OCI-LY7 (cell line): Measurements from ENCODE around the gene FLNC. TPM values are rescaled to one million over a fixed set of nuclear protein-coding genes. Genes with fewer than 3 reads are reported as not detected.

Experiments used
- BruUV-seq: library from RNA; stranded (reverse); fragments of 400-500 nt; replicated peaks from 2 replicates; lab custom pipeline; 2021; lab: Mats Ljungman, UMichigan
- CTCF ChIA-PET: fragments of 300-600 bp; sonication (Branson Sonifier 250); formaldehyde crosslinking; loops from one replicate; lab custom pipeline; 2022; ENCODE audit warnings: antibody characterized with exemption; ENCODE audit not compliant: unreplicated experiment; lab: Charles Lee
- POLR2A ChIA-PET: fragments of 300-600 bp; sonication (Branson Sonifier 250); formaldehyde crosslinking; loops from one replicate; lab custom pipeline; 2022; ENCODE audit warnings: antibody characterized with exemption; lab: Charles Lee
- DNase-seq: peaks from one replicate; pipeline ENCODE4 v3.0.0-alpha.2; 2015; ENCODE audit warnings: low spot score
- H2AFZ ChIP-seq: fragments of 200-600 bp; sonication (generic), shearing (Covaris generic); 2 replicates; pipeline ENCODE4 v1.6.1; 2014; ENCODE audit warnings: mild to moderate bottlenecking, antibody characterized with exemption, low read length, moderate library complexity
- H3K27ac ChIP-seq: fragments of 200-600 bp; sonication (generic); 2 replicates; pipeline ENCODE4 v1.5.1; 2014; ENCODE audit warnings: mixed run types, low read depth, mild to moderate bottlenecking, moderate library complexity, low read length, inconsistent platforms; ENCODE audit not compliant: poor library complexity, severe bottlenecking
- H3K36me3 ChIP-seq: fragments of 200-600 bp; sonication (generic); 2 replicates; pipeline ENCODE4 v1.6.1; 2014; ENCODE audit warnings: mild to moderate bottlenecking, antibody characterized with exemption, low read length, moderate library complexity, mixed read lengths; ENCODE audit not compliant: insufficient read depth
- H3K4me1 ChIP-seq: fragments of 200-600 bp; sonication (generic); 2 replicates; pipeline ENCODE4 v1.5.1; 2014; ENCODE audit warnings: mild to moderate bottlenecking, low read length; ENCODE audit not compliant: insufficient read depth, poor library complexity, severe bottlenecking
- H3K4me2 ChIP-seq: fragments of 200-600 bp; sonication (generic); 2 replicates; pipeline ENCODE4 v1.6.1; 2014; ENCODE audit warnings: mild to moderate bottlenecking, low read length
- H3K4me3 ChIP-seq: fragments of 200-600 bp; sonication (generic); 2 replicates; pipeline ENCODE4 v1.5.1; 2014; ENCODE audit warnings: mild to moderate bottlenecking, low read depth, low read length; ENCODE audit not compliant: poor library complexity, severe bottlenecking
- H3K79me2 ChIP-seq: fragments of 200-600 bp; sonication (generic); 2 replicates; pipeline ENCODE4 v1.6.1; 2016; ENCODE audit warnings: low read depth, mild to moderate bottlenecking, low read length, moderate library complexity, mixed read lengths; ENCODE audit not compliant: insufficient read depth
- H3K9me2 ChIP-seq: fragments of 200-600 bp; sonication (generic); 2 replicates; pipeline ENCODE4 v1.6.1; 2016; ENCODE audit warnings: mild to moderate bottlenecking, low read length, mixed read lengths; ENCODE audit not compliant: insufficient read depth
- H3K9me3 ChIP-seq: fragments of 200-600 bp; sonication (generic); 2 replicates; pipeline ENCODE4 v1.6.1; 2014; ENCODE audit warnings: mild to moderate bottlenecking, mixed run types, low read length, mixed read lengths
- H4K20me1 ChIP-seq: fragments of 200-600 bp; sonication (generic); 2 replicates; pipeline ENCODE4 v1.6.1; 2014; ENCODE audit warnings: mild to moderate bottlenecking, antibody characterized with exemption, low read length, moderate library complexity, mixed read lengths; ENCODE audit not compliant: insufficient read depth
- EZH2phosphoT487 ChIP-seq: fragments of 200-600 bp; sonication (generic); IDR thresholded peaks from 2 replicates; pipeline ENCODE4 v1.6.1; 2018; ENCODE audit warnings: low read depth, borderline replicate concordance, mild to moderate bottlenecking, mixed run types, antibody characterized with exemption, low read length, moderate library complexity, mixed read lengths
- intact Hi-C: fragments of 100-400 bp; cut with micrococcal nuclease; formaldehyde crosslinking; loops from one replicate; pipeline ENCODE4 v1.10.0; 2022; ENCODE audit not compliant: unreplicated experiment
- total RNA-seq, 2 experiments: library from RNA; depleted of rRNA in 1 of 2; stranded (reverse); fragments of >200 nt in 1 of 2; shearing (Covaris generic) in 1 of 2; gene quantifications; 2 replicates each; pipeline ENCODE4 v1.2.3, GENCODE V29; 2014 to 2022
- TF ChIP-seq, protein P1 (sequence below): fragments of 200-600 bp; sonication (generic); conservative IDR thresholded peaks from 2 replicates; pipeline ENCODE4 v1.5.1; 2014; ENCODE audit warnings: mild to moderate bottlenecking, antibody characterized with exemption, low read length, moderate library complexity, mixed read lengths

Gene FLNC
- total RNA-seq, 2 experiments from 2014 or later: 0.03 to 0.06 TPM

- H3K79me2 ChIP-seq: no peaks in the 10 kb centered on the region
- H3K27ac ChIP-seq: no peak overlapping the region
- H3K4me2 ChIP-seq: no peak overlapping the region
- DNase-seq: no peak
- intact Hi-C loops: no loop called here
- H2AFZ ChIP-seq: no peak overlapping the region
- POLR2A ChIA-PET: no interaction called here
- no peak overlapping the region for H3K4me3 ChIP-seq
- CTCF ChIA-PET: no interaction called here
- H3K4me1 ChIP-seq: no peaks in the 10 kb centered on the region
- BruUV-seq: no TSS peak
- H3K9me2 ChIP-seq: no peaks in the 10 kb centered on the region
- H3K9me3 ChIP-seq: no peaks in the 10 kb centered on the region
- H4K20me1 ChIP-seq: no peaks in the 10 kb centered on the region
- TF ChIP-seq, protein P1, sequence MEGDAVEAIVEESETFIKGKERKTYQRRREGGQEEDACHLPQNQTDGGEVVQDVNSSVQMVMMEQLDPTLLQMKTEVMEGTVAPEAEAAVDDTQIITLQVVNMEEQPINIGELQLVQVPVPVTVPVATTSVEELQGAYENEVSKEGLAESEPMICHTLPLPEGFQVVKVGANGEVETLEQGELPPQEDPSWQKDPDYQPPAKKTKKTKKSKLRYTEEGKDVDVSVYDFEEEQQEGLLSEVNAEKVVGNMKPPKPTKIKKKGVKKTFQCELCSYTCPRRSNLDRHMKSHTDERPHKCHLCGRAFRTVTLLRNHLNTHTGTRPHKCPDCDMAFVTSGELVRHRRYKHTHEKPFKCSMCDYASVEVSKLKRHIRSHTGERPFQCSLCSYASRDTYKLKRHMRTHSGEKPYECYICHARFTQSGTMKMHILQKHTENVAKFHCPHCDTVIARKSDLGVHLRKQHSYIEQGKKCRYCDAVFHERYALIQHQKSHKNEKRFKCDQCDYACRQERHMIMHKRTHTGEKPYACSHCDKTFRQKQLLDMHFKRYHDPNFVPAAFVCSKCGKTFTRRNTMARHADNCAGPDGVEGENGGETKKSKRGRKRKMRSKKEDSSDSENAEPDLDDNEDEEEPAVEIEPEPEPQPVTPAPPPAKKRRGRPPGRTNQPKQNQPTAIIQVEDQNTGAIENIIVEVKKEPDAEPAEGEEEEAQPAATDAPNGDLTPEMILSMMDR: no peak
- TF ChIP-seq EZH2phosphoT487: no peak
- no peaks in the 10 kb centered on the region for H3K36me3 ChIP-seq
These were observed 8.5 kb upstream of the FLNC start for GRCh38 chr7:128821724-128822123.

DNA sequence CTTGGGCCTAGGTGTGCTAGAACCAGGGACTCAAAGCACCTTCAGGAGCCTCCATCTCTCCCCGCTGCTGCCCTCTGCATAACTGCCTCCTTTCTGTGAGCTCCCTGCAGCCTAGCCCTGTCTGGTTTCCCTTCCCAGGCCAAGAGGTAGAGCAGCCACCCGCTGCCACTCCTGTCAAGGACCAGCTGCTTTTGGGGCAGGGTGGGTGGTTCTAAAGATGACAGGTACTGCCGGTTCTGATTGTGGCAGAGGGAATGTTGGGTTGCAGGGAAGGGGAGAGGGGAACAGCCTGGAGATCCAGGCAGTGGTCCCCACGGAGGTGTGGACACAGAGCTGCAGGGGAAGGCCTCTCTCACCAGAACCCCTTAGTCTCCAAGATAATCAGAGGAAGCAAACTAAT lies 3.7 kb upstream of the FLNC start:
- POLR2A ChIA-PET: no interaction called here
- DNase-seq: no peak

DNA sequence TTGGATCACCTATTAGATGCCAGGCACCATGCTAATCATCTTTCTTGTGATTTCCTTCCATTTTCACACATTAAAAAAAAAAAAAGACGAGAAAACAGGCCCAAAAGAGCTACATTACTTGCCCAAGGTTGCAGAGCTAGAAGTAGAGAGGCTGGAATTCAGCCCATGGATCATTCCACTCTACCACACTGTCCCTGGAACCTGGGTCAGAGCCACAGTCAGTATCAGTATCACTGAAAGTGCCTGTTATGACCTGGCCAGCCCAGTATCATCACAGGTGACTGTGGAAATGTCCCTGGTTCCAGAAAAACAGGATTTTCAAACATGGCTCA lies 3.3 kb upstream of the FLNC start:
- peaks cover 6% of the 10 kb centered on the region for H3K4me1 ChIP-seq
- no peaks in the 10 kb centered on the region for H3K9me2 ChIP-seq
- ChIA-PET POLR2A (no interaction called here), CTCF (interaction anchor here (1.0 kb wide), 1 partner anchor 36 kb away, joined by 4 read pairs; the partner anchor contains the start of gene ATP6V1F)
- H3K4me2 ChIP-seq: no peak overlapping the region
- TF ChIP-seq, protein P1: no peak
- TF ChIP-seq EZH2phosphoT487: no peak
- H3K79me2 ChIP-seq: no peaks in the 10 kb centered on the region
- no peaks in the 10 kb centered on the region for H3K36me3 ChIP-seq
- H4K20me1 ChIP-seq: no peaks in the 10 kb centered on the region
- no peaks in the 10 kb centered on the region for H3K9me3 ChIP-seq
- H2AFZ ChIP-seq: no peak overlapping the region
- BruUV-seq: no TSS peak
- no peak for DNase-seq
- intact Hi-C loops: no loop called here
- no peak overlapping the region for H3K4me3 ChIP-seq
- no peak overlapping the region for H3K27ac ChIP-seq

More for the DNA sequence above, 3.7 kb upstream of the FLNC start:
- CTCF ChIA-PET: interaction anchor here (1.0 kb wide), 1 partner anchor 36 kb away, joined by 4 read pairs; the partner anchor contains the start of gene ATP6V1F
- Histone ChIP-seq H3K27ac (no peak overlapping the region), H3K79me2 (no peaks in the 10 kb centered on the region), H4K20me1 (no peaks in the 10 kb centered on the region), H3K4me2 (no peak overlapping the region), H3K9me2 (no peaks in the 10 kb centered on the region), H3K36me3 (no peaks in the 10 kb centered on the region), H3K4me3 (no peak overlapping the region), H2AFZ (no peak overlapping the region), H3K4me1 (peaks cover 2% of the 10 kb centered on the region), H3K9me3 (no peaks in the 10 kb centered on the region)
- TF ChIP-seq EZH2phosphoT487: no peak
- TF ChIP-seq, protein P1: no peak
- intact Hi-C loops: no loop called here
- BruUV-seq: no TSS peak
